HEK293T (cell line): ENCODE results near the gene CARS2.

Source experiments
- BHLHE40 ChIP-seq: fragments of 450-650 bp; IDR thresholded peaks from 2 replicates; pipeline ENCODE4 v1.6.1; 2016; ENCODE audit warnings: mild to moderate bottlenecking, moderate library complexity, borderline replicate concordance
- ELF4 ChIP-seq: fragments of 450-650 bp; IDR thresholded peaks from 2 replicates; pipeline ENCODE4 v1.6.1; 2017; ENCODE audit warnings: antibody characterized with exemption
- FOXA1 ChIP-seq: fragments of 450-650 bp; IDR thresholded peaks from 2 replicates; pipeline ENCODE4 v1.6.1; 2016; ENCODE audit warnings: mild to moderate bottlenecking
- FOXK2 ChIP-seq: fragments of 450-650 bp; IDR thresholded peaks from 2 replicates; pipeline ENCODE4 v1.6.1; 2016; ENCODE audit warnings: mild to moderate bottlenecking
- FOXM1 ChIP-seq: fragments of 450-650 bp; IDR thresholded peaks from 2 replicates; pipeline ENCODE4 v1.6.1; 2017; ENCODE audit warnings: mild to moderate bottlenecking, borderline replicate concordance
- SP1 ChIP-seq: fragments of 450-650 bp; IDR thresholded peaks from 2 replicates; pipeline ENCODE4 v1.6.1; 2017
- SUZ12 ChIP-seq: fragments of 450-650 bp; IDR thresholded peaks from 2 replicates; pipeline ENCODE4 v1.6.1; 2016; ENCODE audit warnings: mild to moderate bottlenecking
- TARDBP ChIP-seq: fragments of 450-650 bp; IDR thresholded peaks from 2 replicates; pipeline ENCODE4 v1.6.1; 2016
- ZNF384 ChIP-seq: fragments of 450-650 bp; IDR thresholded peaks from 2 replicates; pipeline ENCODE4 v1.6.1; 2016
- TF ChIP-seq, protein P1 (sequence below): fragments of 450-650 bp; IDR thresholded peaks from 2 replicates; pipeline ENCODE4 v1.6.1; 2016

- TF ChIP-seq ZNF384, result no peak
- no peak for TF ChIP-seq FOXM1
- no peak for TF ChIP-seq SUZ12
- no peak for TF ChIP-seq SP1
- TF ChIP-seq BHLHE40, result no peak
- TF ChIP-seq, protein P1, sequence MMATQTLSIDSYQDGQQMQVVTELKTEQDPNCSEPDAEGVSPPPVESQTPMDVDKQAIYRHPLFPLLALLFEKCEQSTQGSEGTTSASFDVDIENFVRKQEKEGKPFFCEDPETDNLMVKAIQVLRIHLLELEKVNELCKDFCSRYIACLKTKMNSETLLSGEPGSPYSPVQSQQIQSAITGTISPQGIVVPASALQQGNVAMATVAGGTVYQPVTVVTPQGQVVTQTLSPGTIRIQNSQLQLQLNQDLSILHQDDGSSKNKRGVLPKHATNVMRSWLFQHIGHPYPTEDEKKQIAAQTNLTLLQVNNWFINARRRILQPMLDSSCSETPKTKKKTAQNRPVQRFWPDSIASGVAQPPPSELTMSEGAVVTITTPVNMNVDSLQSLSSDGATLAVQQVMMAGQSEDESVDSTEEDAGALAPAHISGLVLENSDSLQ, result no peak
- TF ChIP-seq FOXA1, result no peak
- no peak for TF ChIP-seq ELF4
- no peak for TF ChIP-seq TARDBP
- no peak for TF ChIP-seq FOXK2
These were observed 41.2 kb downstream of the CARS2 start for GRCh38 chr13:110664673-110665072.
